HG03025 (cell line): ENCODE results near the gene LRBA.

Experiments used
- ATAC-seq: cut with Tn5 transposase; IDR thresholded peaks from one replicate; pipeline ENCODE4 v1.9.1; 2021; ENCODE audit warnings: mild to moderate bottlenecking, moderate library complexity; ENCODE audit not compliant: unreplicated experiment, low FRiP score

Gene LRBA

DNA sequence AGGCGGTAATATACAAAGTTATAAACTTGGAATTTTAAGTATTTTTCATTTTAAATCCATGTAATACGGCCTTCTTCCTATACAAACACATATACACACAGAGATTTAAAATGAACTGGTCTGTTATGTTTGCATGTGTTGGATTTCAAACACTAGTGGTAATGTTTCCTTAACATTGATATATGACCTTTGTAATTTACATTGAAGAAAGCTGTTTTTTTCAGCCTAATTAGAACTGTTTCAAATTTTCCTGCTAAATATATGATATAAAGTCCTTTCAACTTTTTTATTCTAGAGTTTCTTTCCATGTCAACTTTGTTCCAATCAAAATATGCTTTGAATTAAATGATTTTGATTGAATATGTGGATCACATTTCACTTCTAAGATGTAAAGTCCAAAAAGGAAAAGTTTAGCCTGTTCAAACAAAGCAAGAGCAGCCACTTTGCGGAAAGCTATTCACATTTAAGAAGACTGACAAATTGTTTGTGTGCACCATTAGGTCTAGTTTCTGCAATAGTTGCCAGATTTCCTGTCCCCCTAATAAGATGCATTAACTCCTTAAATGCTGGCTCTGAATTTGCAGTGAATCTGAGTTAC, 659.1 kb downstream of the LRBA start:
- no peak for ATAC-seq

DNA sequence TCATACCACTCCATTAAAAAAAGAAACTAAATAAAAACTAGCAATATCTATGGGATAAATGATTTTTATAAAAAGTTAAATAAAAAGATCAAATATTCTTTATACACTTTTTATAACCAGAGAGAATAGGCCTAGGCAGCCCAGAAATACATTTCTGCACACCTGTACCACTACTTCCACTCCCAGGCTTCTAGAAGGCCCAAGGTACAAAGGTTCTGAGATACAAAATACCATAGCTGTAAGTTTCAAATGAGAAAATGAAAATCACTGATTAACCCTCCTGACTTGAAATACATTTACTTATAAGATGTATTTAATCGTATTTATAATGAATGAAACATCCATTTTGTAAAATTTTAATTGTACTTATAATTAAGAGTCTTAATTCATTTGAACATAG, 659.7 kb downstream of the LRBA start:
- ATAC-seq, result no peak

DNA sequence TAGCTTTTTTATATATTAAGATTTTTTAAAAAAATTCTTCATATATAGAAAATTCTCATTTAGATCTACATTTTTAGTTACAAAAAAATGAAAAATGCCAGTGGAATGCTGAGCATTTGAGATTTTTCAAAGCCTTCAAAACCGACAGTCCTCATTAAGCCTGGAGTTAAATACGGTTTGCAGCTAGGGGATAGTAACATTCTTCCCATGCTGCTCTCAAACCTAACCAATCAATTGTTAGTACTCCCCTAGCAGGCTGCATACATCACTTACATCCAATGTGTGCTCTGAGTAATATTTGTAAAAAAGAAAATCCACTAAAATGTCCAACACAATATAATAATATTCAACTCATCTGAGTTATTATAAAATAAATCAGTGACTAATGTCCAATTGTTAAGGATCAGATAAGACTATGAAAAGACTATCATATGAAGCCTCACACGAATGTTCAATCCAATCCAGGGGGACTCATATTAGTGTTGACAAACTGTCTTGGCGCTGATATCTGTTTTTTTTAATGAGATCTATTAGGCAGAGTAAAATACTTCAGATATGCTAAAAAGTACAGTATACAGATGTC, 660.8 kb downstream of the LRBA start:
- ATAC-seq, result no peak

DNA sequence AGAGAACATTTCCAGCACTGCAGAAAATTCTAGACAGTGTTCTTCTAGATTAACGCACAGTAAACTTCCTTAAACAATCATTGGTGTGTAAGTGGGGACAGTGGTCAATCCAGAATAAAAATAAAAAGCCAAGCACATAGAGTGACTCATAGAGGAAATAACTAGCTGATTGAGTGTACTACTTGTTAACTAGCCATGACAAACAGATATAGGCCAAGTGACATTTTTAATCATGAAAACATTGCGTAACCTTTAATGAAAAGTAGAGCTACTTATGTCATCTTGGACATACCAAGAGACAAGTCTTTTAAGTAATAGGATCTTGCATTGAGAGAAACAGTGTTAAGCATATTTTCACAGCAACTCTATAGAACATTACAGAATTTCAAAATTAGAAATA, 667.0 kb downstream of the LRBA start:
- ATAC-seq, result no peak

DNA sequence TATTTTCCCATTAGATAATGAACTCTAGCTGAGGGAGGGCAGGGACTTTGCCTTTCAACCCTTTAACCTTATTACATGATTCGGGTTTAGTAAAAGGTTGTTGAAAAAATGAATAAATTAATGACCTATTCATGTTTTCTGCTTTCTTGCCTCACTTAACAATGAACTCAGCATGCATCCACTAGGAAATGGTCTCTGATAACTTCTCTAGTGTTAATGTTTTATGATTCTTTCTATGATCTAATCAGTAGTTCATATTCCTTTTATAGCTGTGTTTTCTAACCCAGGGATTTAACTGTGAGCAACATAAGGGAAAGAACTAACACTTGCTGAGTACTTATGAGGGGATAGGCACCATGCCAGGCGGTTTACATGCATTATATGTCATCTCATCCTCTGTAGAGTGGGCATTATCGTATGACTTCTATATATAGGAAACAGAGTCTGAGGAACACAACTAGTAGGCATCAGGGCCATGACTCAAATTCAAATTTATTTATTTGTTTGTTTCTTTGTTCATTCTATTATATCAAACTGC, 669.8 kb downstream of the LRBA start:
- ATAC-seq, result no peak

DNA sequence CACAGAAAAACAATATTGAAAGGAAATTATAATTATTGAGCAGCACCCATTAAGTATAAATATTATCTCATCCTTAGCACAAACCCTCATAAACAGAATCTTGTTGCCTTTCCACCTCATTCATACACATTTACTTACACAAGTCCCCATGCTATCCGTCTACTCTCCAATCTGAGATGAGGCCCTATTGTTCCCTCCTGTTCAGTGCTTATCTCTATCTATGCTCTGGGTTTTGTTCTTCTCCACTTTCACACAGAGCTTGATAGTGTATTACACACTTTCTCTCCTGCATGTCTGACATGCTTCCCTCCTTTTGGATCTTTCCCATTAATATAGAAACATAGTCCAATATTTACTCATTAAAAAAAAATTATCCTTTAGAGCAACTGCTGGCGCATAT, 671.3 kb downstream of the LRBA start:
- ATAC-seq, result no peak

DNA sequence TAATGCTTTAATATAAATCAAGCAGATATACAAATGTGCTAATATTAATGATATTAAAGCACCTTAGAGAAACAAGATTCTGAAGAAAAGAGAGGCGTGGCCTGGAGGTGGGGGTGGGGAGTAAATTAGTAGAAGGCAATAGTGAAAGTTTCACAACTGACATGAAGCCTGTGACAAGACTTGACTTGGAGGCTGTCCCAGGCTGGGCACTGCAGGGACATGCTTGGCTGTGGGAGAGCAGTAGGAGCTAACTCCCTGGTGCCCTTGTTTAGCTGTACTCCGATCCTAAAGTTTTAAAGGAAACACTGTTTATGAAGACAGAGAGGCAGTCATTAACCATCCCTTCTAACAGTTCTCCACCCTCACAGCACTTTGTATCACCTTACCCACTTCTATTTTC, 672.1 kb downstream of the LRBA start:
- no peak for ATAC-seq

DNA sequence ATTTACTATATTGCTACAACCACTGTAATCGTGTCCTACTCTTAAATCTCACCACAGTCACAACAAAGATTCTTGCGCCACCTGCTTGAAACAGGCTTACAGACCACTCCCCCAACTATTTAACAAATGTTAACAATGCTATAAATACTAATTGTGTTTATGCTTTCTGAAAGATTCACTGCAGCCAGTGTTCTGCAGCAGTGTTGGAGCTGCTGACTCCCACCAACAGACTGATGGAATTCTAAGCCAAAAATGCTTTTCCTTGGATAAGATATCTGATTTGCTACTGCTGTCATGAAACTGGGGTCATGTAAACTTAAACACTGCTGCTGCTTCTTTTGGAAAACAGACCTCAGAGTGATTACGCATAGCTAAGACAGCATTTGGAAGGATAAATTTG, 677.4 kb downstream of the LRBA start:
- ATAC-seq, result no peak

DNA sequence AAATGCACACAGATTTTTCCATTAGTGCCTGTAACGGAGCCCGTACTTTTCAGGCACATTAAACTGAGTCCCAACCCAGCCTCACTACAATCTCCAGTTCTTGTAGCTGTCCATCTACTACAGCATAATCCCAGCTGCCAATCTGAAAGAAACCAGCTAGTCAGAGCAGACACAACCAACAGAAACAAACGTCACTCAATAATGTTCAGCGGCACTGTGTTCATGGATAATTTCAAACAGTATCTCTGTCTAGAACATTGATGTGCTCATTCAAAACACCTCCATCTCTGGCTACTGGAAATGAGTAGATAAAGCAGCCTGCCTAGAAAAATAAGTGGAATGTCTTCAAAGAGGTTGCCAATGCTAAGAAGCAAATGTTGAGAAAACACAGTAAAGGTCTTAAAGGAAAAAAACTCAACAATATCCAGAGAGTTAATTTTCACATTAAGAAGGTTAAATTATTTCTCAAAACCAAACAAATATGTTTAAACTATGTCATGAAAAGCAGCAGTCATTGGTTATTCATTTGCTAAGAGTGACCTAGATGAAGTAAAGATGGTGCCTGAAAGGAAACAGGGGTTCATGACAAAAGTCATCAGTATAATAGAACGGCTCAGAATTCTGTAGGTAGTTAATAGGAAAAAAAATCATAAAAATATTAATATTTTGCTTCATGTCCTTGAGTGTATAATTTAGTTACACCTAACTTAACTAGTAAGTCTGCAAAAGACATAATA, 678.2 kb downstream of the LRBA start:
- ATAC-seq, result no peak

DNA sequence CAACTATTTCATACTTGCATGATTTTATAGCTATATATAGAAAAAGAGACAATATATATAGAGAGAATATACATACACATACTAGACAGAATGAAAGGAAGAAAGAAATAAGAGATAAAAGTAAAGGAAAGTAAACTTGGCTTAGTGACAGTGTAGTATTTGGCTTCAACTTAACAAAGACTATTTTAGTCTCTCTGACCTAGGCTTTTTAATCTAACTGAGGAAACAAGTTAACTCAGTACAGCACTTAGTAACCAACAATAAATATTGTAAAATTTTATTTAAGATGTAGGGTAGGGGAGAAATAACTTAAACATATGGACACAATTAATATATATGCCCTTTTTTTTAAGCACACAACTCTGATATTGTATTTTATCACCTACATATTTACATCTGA, 682.1 kb downstream of the LRBA start:
- ATAC-seq, result no peak

DNA sequence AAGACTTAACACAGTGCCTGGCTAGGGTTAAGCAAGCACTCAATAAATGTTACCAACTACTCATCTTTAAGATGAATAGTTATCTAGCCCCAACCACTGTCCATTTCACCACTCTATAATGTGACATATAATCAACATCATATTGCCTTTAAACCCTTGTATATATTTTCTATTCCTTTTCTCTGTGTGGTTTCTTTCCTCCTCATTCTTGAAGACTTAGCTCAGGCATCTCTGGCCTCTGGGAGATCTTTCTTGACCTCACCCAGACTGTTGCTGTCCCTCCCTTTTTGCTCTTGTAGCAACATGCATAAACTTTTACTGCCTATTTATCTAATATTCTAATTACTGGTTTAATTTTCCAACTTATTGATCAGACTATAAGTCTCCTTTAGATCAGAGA, 683.0 kb downstream of the LRBA start:
- no peak for ATAC-seq

DNA sequence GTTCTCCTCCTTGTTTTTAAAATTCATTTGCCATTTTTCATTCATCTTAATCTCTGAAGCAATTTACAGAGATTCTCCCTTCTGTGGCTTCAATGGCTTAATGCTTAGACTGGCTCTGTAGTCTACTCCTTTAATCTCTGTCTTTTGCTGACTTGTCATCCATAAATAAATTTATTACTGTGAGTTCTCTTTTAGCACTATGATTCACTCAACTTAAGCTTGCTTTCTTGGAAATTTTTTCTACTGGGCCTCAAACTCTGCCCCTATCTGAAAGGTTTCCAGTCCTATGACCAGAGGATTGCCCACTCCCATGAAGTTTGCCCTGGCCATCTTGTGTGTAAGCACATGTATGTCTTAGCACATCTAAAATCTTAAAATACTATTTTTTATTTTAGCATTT, 685.7 kb downstream of the LRBA start:
- no peak for ATAC-seq

DNA sequence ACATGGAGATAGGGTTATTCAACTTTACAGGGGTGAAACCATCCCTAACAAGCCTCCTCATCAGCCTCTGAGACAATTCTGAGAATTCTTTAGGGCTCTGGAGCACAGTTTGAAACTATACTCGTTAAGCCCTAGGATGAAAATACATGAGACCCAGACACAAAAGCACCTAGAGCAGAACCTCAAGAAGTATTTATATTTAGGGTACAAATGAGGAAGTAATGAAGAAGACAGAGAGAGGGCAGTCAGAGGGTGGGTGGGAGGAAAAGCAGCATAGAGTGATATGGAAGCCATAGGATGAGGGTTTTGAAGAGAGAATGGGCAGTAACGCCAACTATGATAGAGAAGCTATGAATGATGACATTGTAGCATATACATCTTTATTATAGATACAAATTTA, 686.6 kb downstream of the LRBA start:
- no peak for ATAC-seq

DNA sequence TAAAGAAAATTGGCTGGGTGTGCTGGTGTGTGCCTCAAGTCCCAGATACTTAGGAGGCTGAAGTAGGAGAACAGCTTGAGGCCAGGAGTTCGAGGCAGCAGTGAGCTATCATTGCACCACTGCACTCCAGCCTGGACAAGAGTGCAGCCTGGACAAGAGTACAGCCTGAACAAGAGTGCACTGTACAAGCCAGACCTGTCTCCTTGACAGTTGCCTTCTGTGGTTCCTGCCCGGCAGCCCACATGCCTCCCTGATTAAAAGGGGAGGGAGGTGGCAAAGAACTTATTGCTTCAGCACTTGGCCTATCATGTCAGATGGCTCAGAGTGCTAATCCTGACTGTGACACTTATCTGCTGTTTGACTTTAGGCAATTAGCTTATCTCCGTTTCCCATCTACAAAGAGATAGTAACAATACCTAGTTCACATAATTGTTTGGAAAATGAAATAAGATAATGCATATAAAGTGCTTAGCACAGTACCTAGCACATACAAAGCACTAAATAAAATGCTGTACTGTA, 687.8 kb downstream of the LRBA start:
- no peak for ATAC-seq

DNA sequence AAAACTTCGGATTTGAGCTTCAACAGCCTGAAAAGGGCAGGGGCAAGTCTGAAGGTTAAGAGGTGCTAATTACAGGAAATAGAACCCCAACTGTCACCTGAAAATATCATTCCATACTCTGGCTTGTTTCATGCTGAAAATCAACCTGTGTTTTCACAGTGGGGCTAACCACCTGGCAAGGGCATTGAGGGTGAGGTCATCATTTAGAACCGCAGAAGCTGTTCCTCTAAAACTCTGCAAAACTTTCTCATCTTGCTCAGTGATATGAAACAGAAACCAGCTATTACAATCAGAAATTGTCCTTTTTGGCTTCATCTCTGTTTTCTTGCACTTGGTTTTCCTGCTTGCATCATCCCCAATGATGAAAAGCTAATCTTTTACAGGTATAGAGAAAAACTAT, 689.2 kb downstream of the LRBA start:
- ATAC-seq, result no peak

DNA sequence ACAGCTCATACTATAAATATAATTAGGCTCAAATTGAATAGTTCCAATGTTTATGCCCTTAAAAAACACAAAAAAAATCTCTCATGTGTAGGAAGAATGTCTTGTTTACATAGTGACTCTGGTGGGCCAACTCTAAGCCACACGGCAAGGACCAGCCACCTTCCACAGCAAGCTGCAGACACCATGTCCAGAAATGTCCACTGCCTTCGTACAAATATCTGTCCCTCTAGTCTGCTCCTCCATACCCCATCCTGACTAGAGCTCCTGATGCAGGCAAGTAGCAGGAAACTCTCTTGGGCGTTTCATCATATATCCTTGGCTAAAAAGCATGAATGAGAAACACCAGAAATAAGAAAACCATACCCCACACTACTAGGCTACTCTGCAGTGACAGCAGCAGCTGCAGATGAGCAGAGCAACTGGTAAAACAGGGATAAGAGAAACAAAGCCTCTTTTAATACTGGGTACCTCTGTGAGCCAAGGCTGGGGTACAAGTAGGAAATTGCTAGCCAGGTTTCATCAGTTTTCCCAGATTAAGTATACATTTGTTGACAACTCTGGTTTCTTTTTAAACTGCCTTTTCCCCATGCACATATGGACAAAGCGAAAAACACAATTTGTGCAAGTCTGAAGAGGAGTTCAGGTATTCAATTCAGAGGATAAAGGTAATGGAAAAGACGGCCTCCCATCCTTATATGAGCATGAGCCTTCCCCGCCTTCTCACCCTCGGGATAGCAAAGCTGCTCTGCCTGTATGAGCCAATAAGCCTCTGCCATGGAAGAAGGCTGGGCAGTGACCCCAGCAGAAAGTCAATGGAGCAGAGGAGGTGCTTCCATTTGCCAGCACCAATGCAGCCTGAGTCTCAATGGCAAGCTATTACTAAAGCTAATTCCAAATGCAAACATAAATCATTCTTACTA, 691.4 kb downstream of the LRBA start:
- no peak for ATAC-seq

DNA sequence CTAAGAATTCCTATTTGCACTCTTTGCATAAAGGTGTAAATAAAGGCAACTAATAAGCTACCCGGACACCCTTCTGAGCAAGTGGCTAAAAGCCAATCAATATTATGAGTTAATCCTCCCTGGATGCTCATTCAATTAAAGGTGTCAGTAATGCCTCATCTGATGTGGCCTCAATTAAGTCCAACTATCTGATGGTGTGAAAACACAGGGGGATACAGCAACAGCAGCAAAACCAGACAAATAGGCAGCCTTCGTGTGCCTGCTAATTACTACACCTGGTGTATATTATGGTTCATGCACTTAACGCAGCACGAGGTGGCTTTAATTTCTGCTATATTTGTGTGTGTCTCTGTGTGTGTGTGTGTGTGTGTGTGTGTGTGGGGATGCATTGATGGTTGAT, 692.4 kb downstream of the LRBA start:
- ATAC-seq, result no peak

DNA sequence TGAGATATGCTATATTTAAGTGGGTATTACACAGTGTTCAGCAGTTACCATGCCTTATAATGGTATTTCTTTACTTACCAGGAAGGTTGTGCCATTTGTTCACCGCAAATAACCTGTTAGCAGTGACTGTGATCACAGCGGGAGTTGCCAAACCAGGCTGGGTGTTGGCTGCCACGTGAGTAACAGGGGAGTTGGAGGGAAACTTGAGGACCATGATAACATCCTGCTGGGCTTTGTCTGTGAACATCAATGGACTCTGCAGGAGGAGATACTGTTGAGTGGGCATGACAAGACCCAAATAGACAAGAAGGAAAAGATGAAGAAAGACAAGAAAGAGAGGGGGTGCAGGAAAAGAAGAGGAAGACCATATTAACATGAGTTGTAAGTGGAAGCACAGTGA, 694.0 kb downstream of the LRBA start:
- no peak for ATAC-seq

DNA sequence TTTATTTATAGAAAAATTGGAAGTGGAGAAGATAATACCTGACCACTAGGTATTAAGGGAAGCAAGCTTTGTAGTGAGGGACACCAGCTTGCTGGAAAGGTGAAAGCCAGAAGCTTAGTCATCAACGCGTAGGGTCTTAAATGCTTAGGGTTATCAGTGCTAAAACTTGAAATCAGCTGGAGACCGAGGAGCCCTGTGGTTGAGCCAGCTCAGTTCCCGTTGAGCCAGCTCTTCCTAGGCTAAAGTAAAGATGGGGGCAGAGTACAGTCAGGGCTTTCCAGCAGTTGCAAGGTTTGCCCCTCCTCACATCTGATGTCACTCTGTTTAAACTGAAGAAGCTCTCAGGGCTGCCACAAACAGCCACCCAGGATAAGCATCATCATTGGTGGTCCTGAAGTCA, 696.1 kb downstream of the LRBA start:
- no peak for ATAC-seq

DNA sequence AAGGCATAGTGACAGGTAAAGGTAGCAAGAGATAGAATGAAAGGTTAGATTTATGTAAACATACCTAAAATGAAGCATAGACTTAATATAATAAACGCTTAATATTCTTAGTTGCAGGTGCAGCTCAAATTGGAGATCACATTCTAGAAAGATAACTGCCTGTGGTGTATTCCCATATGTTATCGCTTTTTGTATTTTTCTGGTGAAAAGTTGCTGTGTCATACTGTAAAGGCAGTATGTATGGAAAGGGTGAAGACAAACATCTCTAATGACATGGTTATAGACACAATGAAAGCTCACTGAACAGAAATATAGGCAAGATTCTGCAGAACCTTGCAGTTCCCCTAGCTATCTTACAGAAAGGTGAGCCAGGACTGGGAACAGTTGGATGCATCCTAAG, 696.6 kb downstream of the LRBA start:
- no peak for ATAC-seq
